Measurements from ENCODE around the gene TFF2.

TFF2 gene

DNA sequence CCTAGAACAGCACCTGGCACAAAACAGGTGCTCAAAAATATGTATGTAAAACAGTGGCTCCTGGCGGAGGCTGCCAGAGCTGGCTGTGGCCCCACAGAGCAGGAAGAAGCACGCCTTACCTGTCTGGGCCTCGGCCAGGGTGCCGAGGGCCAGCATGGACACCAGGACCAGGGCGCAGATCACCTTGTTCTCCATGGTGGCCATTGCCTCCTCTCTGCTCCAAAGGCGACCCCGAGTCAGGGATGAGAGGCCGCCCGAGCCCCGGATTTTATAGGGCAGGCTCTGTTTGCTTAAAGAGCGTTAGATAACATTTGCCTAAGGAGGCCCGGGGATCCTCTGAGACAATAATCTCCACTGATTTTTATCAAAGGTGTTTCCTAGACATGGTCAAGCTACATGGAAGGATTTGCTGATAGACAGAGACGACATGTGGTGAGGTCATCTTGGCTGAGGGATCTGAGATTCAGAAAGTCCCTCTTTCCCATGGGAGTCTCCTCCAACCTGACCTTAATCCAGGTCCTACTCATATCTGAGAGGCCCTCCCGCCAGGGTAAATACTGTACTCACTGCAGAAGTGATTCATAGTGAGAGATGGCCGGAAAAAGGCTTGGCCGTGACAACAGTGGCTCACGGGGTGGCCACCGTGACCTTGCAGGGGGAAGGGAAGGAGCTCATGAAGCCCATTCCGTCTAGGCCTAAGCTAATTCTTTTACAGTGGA is 15.7 kb upstream of the TFF2 start, which contains the start of gene TFF1:
Gene TFF1, minus strand, starts transcription at position 244 of the 719 bp plus-strand sequence. Its CDS starts 40 bp downstream, at position 204.
- H3K4me2 ChIP-seq (ENCODE audit: low read length): no peak within 1 kb of the TSS
- H3K79me2 ChIP-seq (ENCODE audit: insufficient read depth, low read length): no peaks in the 10 kb centered on the region
- no peaks in the 10 kb centered on the region for H3K9me2 ChIP-seq (ENCODE audit: low read depth, low read length)
- no peaks in the 10 kb centered on the region for H4K20me1 ChIP-seq (ENCODE audit: insufficient read depth, low read length)
- H3K27me3 ChIP-seq (ENCODE audit: insufficient read depth, low read length): 0 out of 2 replicates have a peak, but pooled peaks cover 11% of the 10 kb centered on the region
- no peak within 1 kb of the TSS for H2AFZ ChIP-seq (ENCODE audit: low read length)
- no peaks in the 10 kb centered on the region for H3K36me3 ChIP-seq (ENCODE audit: insufficient read depth, low read length)
- no peak within 1 kb of the TSS for H3K4me3 ChIP-seq (ENCODE audit: low read depth, low read length, poor library complexity, severe bottlenecking)
- TF ChIP-seq, protein P1, sequence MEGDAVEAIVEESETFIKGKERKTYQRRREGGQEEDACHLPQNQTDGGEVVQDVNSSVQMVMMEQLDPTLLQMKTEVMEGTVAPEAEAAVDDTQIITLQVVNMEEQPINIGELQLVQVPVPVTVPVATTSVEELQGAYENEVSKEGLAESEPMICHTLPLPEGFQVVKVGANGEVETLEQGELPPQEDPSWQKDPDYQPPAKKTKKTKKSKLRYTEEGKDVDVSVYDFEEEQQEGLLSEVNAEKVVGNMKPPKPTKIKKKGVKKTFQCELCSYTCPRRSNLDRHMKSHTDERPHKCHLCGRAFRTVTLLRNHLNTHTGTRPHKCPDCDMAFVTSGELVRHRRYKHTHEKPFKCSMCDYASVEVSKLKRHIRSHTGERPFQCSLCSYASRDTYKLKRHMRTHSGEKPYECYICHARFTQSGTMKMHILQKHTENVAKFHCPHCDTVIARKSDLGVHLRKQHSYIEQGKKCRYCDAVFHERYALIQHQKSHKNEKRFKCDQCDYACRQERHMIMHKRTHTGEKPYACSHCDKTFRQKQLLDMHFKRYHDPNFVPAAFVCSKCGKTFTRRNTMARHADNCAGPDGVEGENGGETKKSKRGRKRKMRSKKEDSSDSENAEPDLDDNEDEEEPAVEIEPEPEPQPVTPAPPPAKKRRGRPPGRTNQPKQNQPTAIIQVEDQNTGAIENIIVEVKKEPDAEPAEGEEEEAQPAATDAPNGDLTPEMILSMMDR (IDR thresholded peaks at IDR 0.05; ENCODE audit: low read length): no peak
- TF ChIP-seq EZH2 (IDR thresholded peaks at IDR 0.05; ENCODE audit: borderline replicate concordance, low read length): no peak
- no peak within 1 kb of the TSS for H3K27ac ChIP-seq (ENCODE audit: low read depth, low read length, poor library complexity, severe bottlenecking)
- no peaks in the 10 kb centered on the region for H3K4me1 ChIP-seq (ENCODE audit: insufficient read depth, low read length, severe bottlenecking)
- no peaks in the 10 kb centered on the region for H3K9me3 ChIP-seq (ENCODE audit: low read length)
- no peak within 1 kb of the TSS for H3K9ac ChIP-seq (ENCODE audit: low read length)
- H3F3A ChIP-seq (ENCODE audit: insufficient read depth, low read length): no peaks in the 10 kb centered on the region

DNA sequence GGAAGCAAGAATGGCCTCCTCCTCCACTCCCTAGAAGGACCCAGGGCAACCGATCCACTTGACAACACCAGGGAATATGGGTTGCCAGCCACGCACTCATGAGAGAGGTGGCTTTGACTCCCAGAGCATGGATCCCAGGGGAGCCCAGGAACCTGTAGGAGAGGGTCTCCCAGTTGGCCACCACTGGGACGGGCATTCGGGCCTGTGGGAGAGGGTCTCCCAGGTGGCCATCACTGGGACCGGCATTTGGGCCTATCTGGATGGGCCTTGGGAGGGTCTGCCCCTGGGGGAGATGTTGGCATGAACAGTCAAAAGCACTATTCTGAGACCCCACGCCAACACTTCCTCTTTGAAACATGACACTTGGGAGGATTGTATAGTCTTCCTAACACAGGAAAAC is 15.0 kb upstream of the TFF2 start:
- Histone ChIP-seq H3K4me1 (ENCODE audit: insufficient read depth, low read length, severe bottlenecking) (no peaks in the 10 kb centered on the region), H2AFZ (ENCODE audit: low read length) (no peak overlapping the region), H3K9ac (ENCODE audit: low read length) (no peak overlapping the region), H4K20me1 (ENCODE audit: insufficient read depth, low read length) (no peaks in the 10 kb centered on the region), H3K4me3 (ENCODE audit: low read depth, low read length, poor library complexity, severe bottlenecking) (no peak overlapping the region), H3F3A (ENCODE audit: insufficient read depth, low read length) (no peaks in the 10 kb centered on the region), H3K36me3 (ENCODE audit: insufficient read depth, low read length) (no peaks in the 10 kb centered on the region), H3K27ac (ENCODE audit: low read depth, low read length, poor library complexity, severe bottlenecking) (no peak overlapping the region), H3K79me2 (ENCODE audit: insufficient read depth, low read length) (no peaks in the 10 kb centered on the region), H3K9me3 (ENCODE audit: low read length) (no peaks in the 10 kb centered on the region), H3K9me2 (ENCODE audit: low read depth, low read length) (no peaks in the 10 kb centered on the region), H3K27me3 (ENCODE audit: insufficient read depth, low read length) (peaks cover 11% of the 10 kb centered on the region; the same call in 1 of the 2 replicates), H3K4me2 (ENCODE audit: low read length) (no peak overlapping the region)
- no peak for TF ChIP-seq EZH2 (IDR thresholded peaks at IDR 0.05; ENCODE audit: borderline replicate concordance, low read length)
- TF ChIP-seq, protein P1 (IDR thresholded peaks at IDR 0.05; ENCODE audit: low read length): no peak

DNA sequence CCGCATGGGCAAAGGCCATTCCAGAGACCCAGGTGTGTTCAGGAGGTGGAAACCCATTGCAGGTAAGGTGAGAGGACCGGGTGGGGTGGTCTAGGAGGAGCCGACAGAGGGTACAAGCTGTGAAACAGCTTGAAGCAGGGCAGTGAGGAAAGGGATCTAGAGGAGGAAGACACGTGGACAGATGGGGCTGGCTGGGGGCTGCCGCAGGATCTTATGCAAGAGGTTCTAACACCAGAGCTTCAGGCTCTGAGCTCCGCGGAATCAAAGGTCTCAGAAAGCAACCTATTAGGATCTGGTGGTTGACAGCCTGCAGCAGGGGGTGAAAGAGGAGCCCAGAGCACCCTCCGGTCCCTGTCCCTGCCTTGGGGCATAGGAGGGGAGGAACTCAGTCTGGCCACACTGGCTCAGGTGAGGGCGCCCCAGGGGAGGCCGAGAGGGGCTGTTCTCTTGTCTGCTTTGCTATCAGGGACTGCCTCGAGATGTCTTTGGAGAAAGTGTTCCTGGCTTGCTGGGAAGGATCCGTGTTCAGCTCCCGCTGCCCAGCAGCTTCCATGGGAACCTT is 13.6 kb upstream of the TFF2 start:
- Histone ChIP-seq H3K4me3 (ENCODE audit: low read depth, low read length, poor library complexity, severe bottlenecking) (no peak overlapping the region), H3F3A (ENCODE audit: insufficient read depth, low read length) (no peaks in the 10 kb centered on the region), H2AFZ (ENCODE audit: low read length) (no peak overlapping the region), H3K79me2 (ENCODE audit: insufficient read depth, low read length) (no peaks in the 10 kb centered on the region), H3K27ac (ENCODE audit: low read depth, low read length, poor library complexity, severe bottlenecking) (no peak overlapping the region), H3K9ac (ENCODE audit: low read length) (no peak overlapping the region), H3K4me1 (ENCODE audit: insufficient read depth, low read length, severe bottlenecking) (no peaks in the 10 kb centered on the region), H3K36me3 (ENCODE audit: insufficient read depth, low read length) (no peaks in the 10 kb centered on the region), H3K9me2 (ENCODE audit: low read depth, low read length) (no peaks in the 10 kb centered on the region), H3K4me2 (ENCODE audit: low read length) (no peak overlapping the region), H4K20me1 (ENCODE audit: insufficient read depth, low read length) (no peaks in the 10 kb centered on the region), H3K27me3 (ENCODE audit: insufficient read depth, low read length) (peaks cover 19% of the 10 kb centered on the region; the same call in 1 of the 2 replicates), H3K9me3 (ENCODE audit: low read length) (no peaks in the 10 kb centered on the region)
- TF ChIP-seq, protein P1 (IDR thresholded peaks at IDR 0.05; ENCODE audit: low read length): no peak
- no peak for TF ChIP-seq EZH2 (IDR thresholded peaks at IDR 0.05; ENCODE audit: borderline replicate concordance, low read length)

All from OCI-LY1 (cell line).